GM23248 (cell line): Measurements from ENCODE around the gene POLA2.

Experiments
- EZH2 ChIP-seq: fragments of 200-600 bp; sonication (generic); IDR thresholded peaks from 2 replicates; pipeline ENCODE4 v1.6.1; 2018; ENCODE audit warnings: antibody characterized with exemption, mild to moderate bottlenecking; ENCODE audit not compliant: insufficient read depth, poor library complexity, severe bottlenecking
- EZH2phosphoT487 ChIP-seq: fragments of 200-600 bp; sonication (generic); IDR thresholded peaks from 2 replicates; pipeline ENCODE4 v1.6.1; 2018; ENCODE audit warnings: antibody characterized with exemption, moderate library complexity, mild to moderate bottlenecking, low read depth; ENCODE audit not compliant: insufficient read depth

GRCh38 chr11:65304613-65305012, 42.9 kb downstream of the POLA2 start:
- no peak for TF ChIP-seq EZH2
- TF ChIP-seq EZH2phosphoT487: no peak
